DMS79 (cell line): ENCODE measurements around the gene HAVCR2.

Experiments
- DNase-seq: peaks from one replicate; lab custom pipeline; 2025; lab: John Stamatoyannopoulos, UW

HAVCR2 gene

GRCh38 chr5:157045601-157046000, 63.2 kb downstream of the HAVCR2 start:
- DNase-seq, result no peak

DNA sequence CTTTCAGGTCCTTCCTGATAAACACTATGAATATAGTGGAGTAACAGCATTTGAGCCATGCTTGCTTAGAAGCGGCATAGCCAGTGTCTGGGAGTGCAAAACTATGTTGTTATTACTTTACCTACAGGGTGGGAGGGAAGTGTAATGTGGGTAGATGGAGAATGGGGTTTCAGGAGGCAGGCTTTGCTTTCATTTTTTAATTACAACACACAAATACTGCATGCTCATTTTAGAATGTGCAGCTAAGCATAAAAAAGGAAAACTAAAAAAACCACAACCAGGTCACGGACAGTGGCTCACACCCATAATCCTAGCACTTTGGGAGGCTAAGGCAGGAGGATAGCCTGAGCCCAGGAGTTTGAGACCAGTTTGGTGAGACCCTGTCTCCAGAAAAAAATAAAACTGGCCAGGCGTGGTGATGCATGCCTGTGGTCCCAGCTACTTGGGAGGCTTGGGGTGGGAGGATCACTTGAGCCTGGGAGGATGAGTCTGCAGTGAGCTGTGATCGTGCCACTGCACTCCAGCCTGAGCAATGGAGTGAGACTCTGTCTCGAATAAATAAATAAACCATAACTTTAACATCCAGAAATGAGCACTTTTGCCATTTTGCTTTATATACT, 70.2 kb downstream of the HAVCR2 start:
- no peak for DNase-seq
